K562 (cell line): ENCODE results near the gene PLCB1.

ENCODE experiments used
- CBX5 ChIP-seq: IDR thresholded peaks from 2 replicates; pipeline ENCODE4 v1.6.1; 2014; ENCODE audit warnings: low read depth, borderline replicate concordance
- HDGF ChIP-seq: fragments of 450-650 bp; IDR thresholded peaks from 2 replicates; pipeline ENCODE4 v1.6.1; 2016
- NR1H2 ChIP-seq: sonication (generic); formaldehyde crosslinking; IDR thresholded peaks from 2 replicates; pipeline ENCODE4 v1.4.0; 2020; ENCODE audit warnings: mild to moderate bottlenecking, missing genetic modification reagents
- ZC3H11A ChIP-seq: IDR thresholded peaks from 2 replicates; pipeline ENCODE4 v1.6.1; 2012; ENCODE audit warnings: low read depth, low read length, improper control_type of control experiment
- ZNF586 ChIP-seq: fragments of 450-650 bp; formaldehyde crosslinking; conservative IDR thresholded peaks from 2 replicates; pipeline ENCODE4 v1.4.0; 2020; ENCODE audit warnings: mild to moderate bottlenecking, moderate library complexity
- TF ChIP-seq, protein P1 (sequence below): fragments of 250-450 bp; sonication (Bioruptor Pico); IDR thresholded peaks from 2 replicates; pipeline ENCODE4 v1.9.0; 2021; ENCODE audit warnings: mild to moderate bottlenecking

DNA sequence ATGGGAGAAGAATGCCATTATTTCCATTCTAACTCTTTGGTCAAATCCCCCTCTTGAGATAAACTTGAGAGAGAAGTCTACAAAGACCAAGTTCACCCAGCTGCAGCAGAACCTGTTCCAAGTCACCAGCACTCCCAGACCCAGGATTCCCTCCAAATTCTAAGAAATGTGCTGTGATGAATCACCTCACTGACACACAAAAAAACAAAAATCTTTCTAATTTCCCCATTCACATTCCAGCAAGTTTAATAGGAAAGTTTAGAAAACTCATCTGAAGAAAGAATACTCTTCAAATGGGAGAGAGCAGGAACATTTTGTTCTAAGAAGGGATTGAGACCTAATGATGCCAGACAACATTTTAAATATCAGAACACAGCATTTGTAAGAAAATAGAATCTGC lies 723.2 kb downstream of the PLCB1 start:
- TF ChIP-seq, protein P1, sequence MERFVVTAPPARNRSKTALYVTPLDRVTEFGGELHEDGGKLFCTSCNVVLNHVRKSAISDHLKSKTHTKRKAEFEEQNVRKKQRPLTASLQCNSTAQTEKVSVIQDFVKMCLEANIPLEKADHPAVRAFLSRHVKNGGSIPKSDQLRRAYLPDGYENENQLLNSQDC, result no peak
- no peak for TF ChIP-seq ZC3H11A
- TF ChIP-seq CBX5, result no peak
- no peak for TF ChIP-seq NR1H2 (CRISPR knock-in tag)
- TF ChIP-seq ZNF586 (CRISPR knock-in tag), result no peak
- TF ChIP-seq HDGF, result no peak
